ENCODE measurements around the gene CDH4.

The CDH4 gene

DNA sequence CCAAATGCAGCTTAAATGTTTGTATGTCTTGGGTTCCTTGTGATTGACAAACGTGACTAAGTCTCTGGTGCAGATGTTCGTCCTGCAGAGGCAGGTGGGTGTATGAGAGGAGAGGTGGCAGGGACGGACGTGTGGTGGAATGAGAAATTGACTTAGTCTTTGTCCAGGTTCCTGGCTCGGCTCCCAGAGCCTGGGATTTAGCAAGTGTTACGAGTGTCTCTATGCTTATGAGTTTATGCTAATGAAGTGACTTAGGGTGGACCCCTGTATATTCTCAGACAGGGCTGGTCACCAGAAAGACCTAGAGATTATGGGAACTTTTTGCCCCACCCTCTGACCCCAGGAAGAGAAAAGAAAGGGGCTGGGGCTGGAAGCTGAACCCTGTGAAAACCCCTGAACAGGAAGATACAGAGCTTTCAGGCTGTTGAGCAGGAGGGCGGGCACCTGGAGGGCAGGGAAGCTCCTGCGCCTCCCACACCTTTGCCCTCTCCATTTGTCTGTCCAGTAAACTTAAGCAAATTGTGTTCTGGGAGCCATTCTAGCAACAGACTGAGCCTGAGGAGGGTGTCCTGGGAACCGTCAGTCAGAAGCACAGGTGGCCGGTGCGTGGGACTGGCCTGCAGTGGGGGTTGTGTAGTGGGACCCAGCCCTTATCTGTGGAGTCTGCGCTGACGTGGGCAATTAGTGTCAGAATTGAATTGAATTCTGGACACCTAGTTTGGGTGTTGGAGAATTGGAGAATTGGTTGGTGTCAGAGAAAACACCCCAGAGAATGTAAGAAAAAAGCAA is 362.1 kb downstream of the CDH4 start:
- Histone ChIP-seq H3K79me2 (ENCODE audit: control insufficient read depth, insufficient read depth, low read length, poor library complexity) (no peaks in the 10 kb centered on the region), H3K4ac (ENCODE audit: low read depth, low read length) (no peak overlapping the region), H2BK5ac (ENCODE audit: low read depth, low read length, poor library complexity) (no peak overlapping the region), H2AFZ (ENCODE audit: insufficient read depth, low read length, poor library complexity) (no peak overlapping the region), H4K91ac (ENCODE audit: low read depth, low read length) (no peak overlapping the region), H2AK5ac (ENCODE audit: low read length) (no peak overlapping the region), H3K4me2 (ENCODE audit: low read length) (no peak overlapping the region), H3K14ac (ENCODE audit: low read length) (no peak overlapping the region), H3K4me3 (ENCODE audit: low read depth, low read length) (no peak overlapping the region), H3K9me3 (ENCODE audit: insufficient read depth, low read depth, low read length) (peaks cover 32% of the 10 kb centered on the region), H3K18ac (ENCODE audit: low read length) (no peak overlapping the region), H3K9ac (ENCODE audit: low read length) (no peak overlapping the region), H3K79me1 (ENCODE audit: low read length) (no peaks in the 10 kb centered on the region), H4K12ac (ENCODE audit: low read depth, low read length) (no peak overlapping the region), H2BK12ac (ENCODE audit: low read length) (no peak overlapping the region), H3K27me3 (ENCODE audit: insufficient read depth, low read length) (no peaks in the 10 kb centered on the region), H3K36me3 (ENCODE audit: control insufficient read depth in 1 of 2, insufficient read depth in 2 of 2, low read length in 2 of 2) (no peaks in the 10 kb centered on the region), H2BK120ac (ENCODE audit: insufficient read depth, low read length, poor library complexity) (no peak overlapping the region), H3K27ac (ENCODE audit: low read depth, low read length) (no peak overlapping the region), H4K8ac (ENCODE audit: low read depth, low read length) (no peak overlapping the region), H3K23ac (ENCODE audit: low read length) (no peak overlapping the region), H3K4me1 (ENCODE audit: control insufficient read depth in 1 of 2, insufficient read depth in 2 of 2, low read length in 2 of 2) (no peaks in the 10 kb centered on the region)
- no CpG with 5 or more reads among the region's 13 CpGs for WGBS (ENCODE audit: extremely low coverage, insufficient coverage, insufficient read length)
- no peak for DNase-seq

DNA sequence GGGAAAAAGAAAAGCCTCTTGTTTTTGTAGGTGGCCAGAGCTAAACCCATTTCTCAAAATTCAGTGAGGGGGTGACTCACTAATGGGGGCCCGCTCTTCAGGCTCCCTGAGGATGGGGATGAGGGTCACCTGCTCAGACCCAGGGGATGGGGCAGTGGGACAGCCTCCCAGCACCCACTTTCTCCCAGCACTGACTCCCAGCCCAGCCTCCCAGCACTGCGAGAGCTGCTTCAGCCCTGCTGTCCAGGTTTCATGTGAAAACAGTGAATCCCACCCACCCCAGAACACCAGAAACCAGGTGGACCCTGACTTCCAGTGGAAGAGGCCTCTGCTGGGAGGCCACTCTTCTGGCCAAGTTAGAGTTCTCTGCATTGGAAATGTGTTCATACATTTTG is 362.6 kb downstream of the CDH4 start:
- WGBS (ENCODE audit: extremely low coverage, insufficient coverage, insufficient read length) = no CpG with 5 or more reads among the region's 2 CpGs
- H3K4me1 ChIP-seq (ENCODE audit: control insufficient read depth in 1 of 2, insufficient read depth in 2 of 2, low read length in 2 of 2) = no peaks in the 10 kb centered on the region
- no peak overlapping the region for H3K4me2 ChIP-seq (ENCODE audit: low read length)
- H2AFZ ChIP-seq (ENCODE audit: insufficient read depth, low read length, poor library complexity) = no peak overlapping the region
- H3K27ac ChIP-seq (ENCODE audit: low read depth, low read length) = no peak overlapping the region
- no peaks in the 10 kb centered on the region for H3K79me2 ChIP-seq (ENCODE audit: control insufficient read depth, insufficient read depth, low read length, poor library complexity)
- no peak overlapping the region for H3K4ac ChIP-seq (ENCODE audit: low read depth, low read length)
- no peak overlapping the region for H3K4me3 ChIP-seq (ENCODE audit: low read depth, low read length)
- no peak for DNase-seq
- H2AK5ac ChIP-seq (ENCODE audit: low read length) = no peak overlapping the region
- H2BK12ac ChIP-seq (ENCODE audit: low read length) = no peak overlapping the region
- H4K91ac ChIP-seq (ENCODE audit: low read depth, low read length) = no peak overlapping the region
- H2BK5ac ChIP-seq (ENCODE audit: low read depth, low read length, poor library complexity) = no peak overlapping the region
- no peaks in the 10 kb centered on the region for H3K36me3 ChIP-seq (ENCODE audit: control insufficient read depth in 1 of 2, insufficient read depth in 2 of 2, low read length in 2 of 2)
- H3K27me3 ChIP-seq (ENCODE audit: insufficient read depth, low read length) = no peaks in the 10 kb centered on the region
- no peak overlapping the region for H3K18ac ChIP-seq (ENCODE audit: low read length)
- H3K23ac ChIP-seq (ENCODE audit: low read length) = no peak overlapping the region
- no peak overlapping the region for H3K9ac ChIP-seq (ENCODE audit: low read length)
- peaks cover 33% of the 10 kb centered on the region for H3K9me3 ChIP-seq (ENCODE audit: insufficient read depth, low read depth, low read length)
- H4K12ac ChIP-seq (ENCODE audit: low read depth, low read length) = no peak overlapping the region
- H3K79me1 ChIP-seq (ENCODE audit: low read length) = no peaks in the 10 kb centered on the region
- H4K8ac ChIP-seq (ENCODE audit: low read depth, low read length) = no peak overlapping the region
- H3K14ac ChIP-seq (ENCODE audit: low read length) = no peak overlapping the region
- H2BK120ac ChIP-seq (ENCODE audit: insufficient read depth, low read length, poor library complexity) = no peak overlapping the region

GRCh38 chr20:61615806-61616205 is 363.7 kb downstream of the CDH4 start:
- H3K9ac ChIP-seq (ENCODE audit: low read length) = no peak overlapping the region
- no peak overlapping the region for H2BK12ac ChIP-seq (ENCODE audit: low read length)
- no peak for DNase-seq
- H2AK5ac ChIP-seq (ENCODE audit: low read length) = no peak overlapping the region
- H2BK120ac ChIP-seq (ENCODE audit: insufficient read depth, low read length, poor library complexity) = no peak overlapping the region
- H3K27ac ChIP-seq (ENCODE audit: low read depth, low read length) = no peak overlapping the region
- no peak overlapping the region for H3K23ac ChIP-seq (ENCODE audit: low read length)
- WGBS (ENCODE audit: extremely low coverage, insufficient coverage, insufficient read length) = no CpG with 5 or more reads among the region's 15 CpGs
- no peaks in the 10 kb centered on the region for H3K79me2 ChIP-seq (ENCODE audit: control insufficient read depth, insufficient read depth, low read length, poor library complexity)
- H3K4me1 ChIP-seq (ENCODE audit: control insufficient read depth in 1 of 2, insufficient read depth in 2 of 2, low read length in 2 of 2) = no peaks in the 10 kb centered on the region
- no peaks in the 10 kb centered on the region for H3K36me3 ChIP-seq (ENCODE audit: control insufficient read depth in 1 of 2, insufficient read depth in 2 of 2, low read length in 2 of 2)
- H3K14ac ChIP-seq (ENCODE audit: low read length) = no peak overlapping the region
- no peak overlapping the region for H3K4me2 ChIP-seq (ENCODE audit: low read length)
- H2BK5ac ChIP-seq (ENCODE audit: low read depth, low read length, poor library complexity) = no peak overlapping the region
- no peak overlapping the region for H4K91ac ChIP-seq (ENCODE audit: low read depth, low read length)
- H3K79me1 ChIP-seq (ENCODE audit: low read length) = no peaks in the 10 kb centered on the region
- H3K18ac ChIP-seq (ENCODE audit: low read length) = no peak overlapping the region
- no peaks in the 10 kb centered on the region for H3K27me3 ChIP-seq (ENCODE audit: insufficient read depth, low read length)
- peaks cover 34% of the 10 kb centered on the region for H3K9me3 ChIP-seq (ENCODE audit: insufficient read depth, low read depth, low read length)
- H2AFZ ChIP-seq (ENCODE audit: insufficient read depth, low read length, poor library complexity) = no peak overlapping the region
- no peak overlapping the region for H4K12ac ChIP-seq (ENCODE audit: low read depth, low read length)
- no peak overlapping the region for H4K8ac ChIP-seq (ENCODE audit: low read depth, low read length)
- H3K4me3 ChIP-seq (ENCODE audit: low read depth, low read length) = no peak overlapping the region
- H3K4ac ChIP-seq (ENCODE audit: low read depth, low read length) = no peak overlapping the region

- no peak overlapping the region for H2BK12ac ChIP-seq (ENCODE audit: low read length)
- H2AFZ ChIP-seq (ENCODE audit: insufficient read depth, low read length, poor library complexity) = no peak overlapping the region
- no peak overlapping the region for H3K27ac ChIP-seq (ENCODE audit: low read depth, low read length)
- no peaks in the 10 kb centered on the region for H3K27me3 ChIP-seq (ENCODE audit: insufficient read depth, low read length)
- no peak overlapping the region for H2AK5ac ChIP-seq (ENCODE audit: low read length)
- H3K79me1 ChIP-seq (ENCODE audit: low read length) = no peaks in the 10 kb centered on the region
- no peak overlapping the region for H4K91ac ChIP-seq (ENCODE audit: low read depth, low read length)
- H2BK5ac ChIP-seq (ENCODE audit: low read depth, low read length, poor library complexity) = no peak overlapping the region
- H4K12ac ChIP-seq (ENCODE audit: low read depth, low read length) = no peak overlapping the region
- no peak overlapping the region for H3K9ac ChIP-seq (ENCODE audit: low read length)
- H3K14ac ChIP-seq (ENCODE audit: low read length) = no peak overlapping the region
- H3K4me2 ChIP-seq (ENCODE audit: low read length) = no peak overlapping the region
- H3K23ac ChIP-seq (ENCODE audit: low read length) = no peak overlapping the region
- no CpG with 5 or more reads among the region's 10 CpGs for WGBS (ENCODE audit: extremely low coverage, insufficient coverage, insufficient read length)
- H3K36me3 ChIP-seq (ENCODE audit: control insufficient read depth in 1 of 2, insufficient read depth in 2 of 2, low read length in 2 of 2) = no peaks in the 10 kb centered on the region
- no peak overlapping the region for H3K18ac ChIP-seq (ENCODE audit: low read length)
- no peaks in the 10 kb centered on the region for H3K4me1 ChIP-seq (ENCODE audit: control insufficient read depth in 1 of 2, insufficient read depth in 2 of 2, low read length in 2 of 2)
- H2BK120ac ChIP-seq (ENCODE audit: insufficient read depth, low read length, poor library complexity) = no peak overlapping the region
- no peak overlapping the region for H4K8ac ChIP-seq (ENCODE audit: low read depth, low read length)
- H3K9me3 ChIP-seq (ENCODE audit: insufficient read depth, low read depth, low read length) = peaks cover 27% of the 10 kb centered on the region
- no peak overlapping the region for H3K4me3 ChIP-seq (ENCODE audit: low read depth, low read length)
- DNase-seq = no peak
- H3K79me2 ChIP-seq (ENCODE audit: control insufficient read depth, insufficient read depth, low read length, poor library complexity) = no peaks in the 10 kb centered on the region
- no peak overlapping the region for H3K4ac ChIP-seq (ENCODE audit: low read depth, low read length)
Observed at GRCh38 chr20:61619751-61620150, 367.7 kb downstream of the CDH4 start.
